Glomerular visceral epithelial cell (primary cell): ENCODE data around the gene KLK12.

Source experiments
- DNase-seq: peaks from one replicate; pipeline ENCODE4 v3.0.0-alpha.2; 2016; ENCODE audit errors: extremely low spot score

KLK12 gene

DNA sequence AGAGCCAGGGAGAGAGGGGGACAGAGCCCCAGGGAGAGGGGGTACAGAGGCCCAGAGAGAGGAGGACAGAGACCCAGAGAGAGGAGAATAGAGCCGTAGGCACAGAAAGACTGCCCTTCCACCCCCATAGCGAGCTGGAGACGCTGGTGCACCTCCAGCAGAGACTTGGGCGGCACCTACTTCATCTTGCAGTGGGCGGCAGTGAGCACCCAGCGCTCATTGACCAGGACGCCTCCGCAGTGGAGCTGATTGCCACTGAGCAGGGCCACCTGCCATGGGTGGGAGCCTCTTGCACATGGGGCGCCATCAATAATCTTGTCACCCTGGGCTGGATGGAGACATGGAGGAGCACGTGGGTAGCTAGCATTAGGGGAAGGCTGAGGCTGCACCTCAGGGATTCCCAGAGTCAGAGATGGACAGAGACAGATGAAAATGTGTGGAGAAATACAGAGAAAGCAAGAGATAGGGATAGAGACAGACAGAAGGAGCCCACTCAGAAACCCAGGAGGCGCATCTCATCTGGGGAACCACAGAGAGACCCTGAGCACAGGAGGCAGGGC, 53.1 kb downstream of the KLK12 start:
- DNase-seq, result no peak

GRCh38 chr19:50980208-50980607, 54.6 kb downstream of the KLK12 start:
- no peak for DNase-seq

GRCh38 chr19:50979758-50980157, 55.0 kb downstream of the KLK12 start:
- DNase-seq, result no peak
